Caco-2 (cell line): ENCODE data around the gene CFAP298. TPM values are rescaled to one million over a fixed set of nuclear protein-coding genes. Genes with fewer than 3 reads are reported as not detected.

Experiments
- BruUV-seq: library from RNA; stranded (reverse); fragments of 400-500 nt; replicated peaks from 2 replicates; lab custom pipeline; 2021; lab: Mats Ljungman, UMichigan
- CTCF ChIA-PET: fragments of 300-600 bp; sonication (Branson Sonifier 250); formaldehyde crosslinking; loops from one replicate; lab custom pipeline; 2022; ENCODE audit warnings: antibody characterized with exemption; lab: Charles Lee
- POLR2A ChIA-PET: fragments of 300-600 bp; sonication (Branson Sonifier 250); formaldehyde crosslinking; loops from one replicate; lab custom pipeline; 2022; ENCODE audit warnings: antibody characterized with exemption; lab: Charles Lee
- DNase-seq, 2 experiments: peaks; one replicate each; pipeline versions ENCODE4 v3.0.0 to v3.0.0-alpha.2; 2020 to 2022
- H3K27me3 ChIP-seq: replicated peaks from 2 replicates; pipeline ENCODE4 v1.6.0; 2011; ENCODE audit warnings: low read length; ENCODE audit not compliant: control insufficient read depth, insufficient read depth
- H3K36me3 ChIP-seq: 2 replicates; pipeline ENCODE4 v1.5.1; 2011; ENCODE audit warnings: low read length; ENCODE audit not compliant: control insufficient read depth, insufficient read depth
- H3K4me1 ChIP-seq: fragments of 250-450 bp; sonication (Bioruptor Pico); 2 replicates; pipeline ENCODE4 v1.5.1; 2020; ENCODE audit warnings: mild to moderate bottlenecking
- H3K4me3 ChIP-seq: 2 replicates; pipeline ENCODE4 v1.5.1; 2011; ENCODE audit warnings: low read depth, mild to moderate bottlenecking, control low read depth, low read length
- H3K9me3 ChIP-seq: fragments of 250-450 bp; sonication (Bioruptor Pico); 2 replicates; pipeline ENCODE4 v1.5.1; 2020; ENCODE audit warnings: mild to moderate bottlenecking, moderate library complexity
- H3K27ac Mint-ChIP-seq: one replicate; pipeline ENCODE4 v1.8.0; 2022; ENCODE audit warnings: mixed read lengths; ENCODE audit not compliant: unreplicated experiment
- H3K27me3 Mint-ChIP-seq: one replicate; pipeline ENCODE4 v1.8.0; 2022; ENCODE audit warnings: mixed read lengths; ENCODE audit not compliant: insufficient read depth, unreplicated experiment
- H3K36me3 Mint-ChIP-seq: one replicate; pipeline ENCODE4 v1.8.0; 2022; ENCODE audit warnings: mild to moderate bottlenecking, mixed read lengths; ENCODE audit not compliant: insufficient read depth, unreplicated experiment
- H3K4me1 Mint-ChIP-seq: one replicate; pipeline ENCODE4 v1.8.0; 2022; ENCODE audit warnings: low read depth, mixed read lengths; ENCODE audit not compliant: unreplicated experiment
- H3K4me3 Mint-ChIP-seq: one replicate; pipeline ENCODE4 v1.8.0; 2022; ENCODE audit warnings: mild to moderate bottlenecking, moderate library complexity, mixed read lengths; ENCODE audit not compliant: unreplicated experiment
- H3K9me3 Mint-ChIP-seq: one replicate; pipeline ENCODE4 v1.8.0; 2022; ENCODE audit warnings: mixed read lengths; ENCODE audit not compliant: unreplicated experiment
- CTCF ChIP-seq, 2 experiments: fragments of 200-600 bp in 1 of 2; IDR thresholded peaks; 1 replicate in 1 of 2; 2 replicates in 1 of 2; pipeline versions ENCODE4 v1.5.1 to v1.8.0; 2011 to 2022; ENCODE audit warnings: antibody characterized with exemption in 1 of 2, control low read depth in 1 of 2, inconsistent platforms in 1 of 2, low read depth in 1 of 2, low read length in 1 of 2, mild to moderate bottlenecking in 1 of 2, moderate library complexity in 1 of 2; ENCODE audit not compliant: insufficient read depth in 1 of 2, severe bottlenecking in 1 of 2, unreplicated experiment in 1 of 2
- intact Hi-C: fragments of 100-400 bp; cut with micrococcal nuclease; formaldehyde crosslinking; loops from one replicate; pipeline ENCODE4 v1.10.0; 2022; ENCODE audit not compliant: unreplicated experiment
- total RNA-seq: library from RNA; stranded (reverse); gene quantifications from 2 replicates; pipeline ENCODE4 v1.2.3, GENCODE V29; 2022

CFAP298 gene
- total RNA-seq, 1 experiment from 2014 or later: 54.5 TPM

- BruUV-seq: no TSS peak
- Mint-ChIP-seq H3K4me1 (peaks cover 10% of the 10 kb centered on the region), H3K36me3 (peaks cover 8% of the 10 kb centered on the region), H3K27me3 (no peaks in the 10 kb centered on the region), H3K9me3 (no peaks in the 10 kb centered on the region), H3K4me3 (no peak overlapping the region), H3K27ac (no peak overlapping the region)
- no peak for DNase-seq
- no peaks in the 10 kb centered on the region for H3K27me3 ChIP-seq
- no peak for TF ChIP-seq CTCF (IDR thresholded peaks at IDR 0.05; ENCODE audit: insufficient read depth in 1 of 2, low read depth in 1 of 2, low read length in 1 of 2, severe bottlenecking in 1 of 2, unreplicated experiment in 1 of 2)
- H3K36me3 ChIP-seq: no peaks in the 10 kb centered on the region
- no peaks in the 10 kb centered on the region for H3K9me3 ChIP-seq
- intact Hi-C loops: loop anchor here (1.0 to 2.0 kb wide), 2 partner anchors 25 to 160 kb away; no protein-coding TSS in a partner anchor
- peaks cover 20% of the 10 kb centered on the region for H3K4me1 ChIP-seq
- H3K4me3 ChIP-seq: no peak overlapping the region
- CTCF ChIA-PET: interaction anchor here (0.6 to 1.4 kb wide), 3 partner anchors 8 to 233 kb away, joined by 3 to 5 read pairs (median 4); no protein-coding TSS in a partner anchor
- POLR2A ChIA-PET: no interaction called here
Observed at GRCh38 chr21:32593690-32594089, 18.5 kb downstream of the CFAP298 start.

- intact Hi-C loops: loop anchor here (1.0 to 2.0 kb wide), 2 partner anchors 24 to 160 kb away; no protein-coding TSS in a partner anchor
- peak overlapping the region; percentile 52 for H3K4me3 Mint-ChIP-seq
- H3K9me3 ChIP-seq: no peaks in the 10 kb centered on the region
- no peaks in the 10 kb centered on the region for H3K9me3 Mint-ChIP-seq
- no peaks in the 10 kb centered on the region for H3K27me3 ChIP-seq
- TF ChIP-seq CTCF (IDR thresholded peaks at IDR 0.05; ENCODE audit: insufficient read depth in 1 of 2, low read depth in 1 of 2, low read length in 1 of 2, severe bottlenecking in 1 of 2, unreplicated experiment in 1 of 2): no peak
- BruUV-seq: no TSS peak
- H3K36me3 Mint-ChIP-seq: peaks cover 5% of the 10 kb centered on the region
- no peak overlapping the region for H3K4me3 ChIP-seq
- DNase-seq: peak; percentile 79 to 90
- ChIA-PET POLR2A (no interaction called here), CTCF (interaction anchor here (0.5 to 1.4 kb wide), 4 partner anchors 9 to 234 kb away, joined by 3 to 8 read pairs (median 4); no protein-coding TSS in a partner anchor)
- peaks cover 10% of the 10 kb centered on the region for H3K4me1 Mint-ChIP-seq
- H3K27me3 Mint-ChIP-seq: no peaks in the 10 kb centered on the region
- peaks cover 20% of the 10 kb centered on the region for H3K4me1 ChIP-seq
- no peak overlapping the region for H3K27ac Mint-ChIP-seq
- no peaks in the 10 kb centered on the region for H3K36me3 ChIP-seq
Observed at GRCh38 chr21:32592929-32593502, 19.2 kb downstream of the CFAP298 start.

DNA sequence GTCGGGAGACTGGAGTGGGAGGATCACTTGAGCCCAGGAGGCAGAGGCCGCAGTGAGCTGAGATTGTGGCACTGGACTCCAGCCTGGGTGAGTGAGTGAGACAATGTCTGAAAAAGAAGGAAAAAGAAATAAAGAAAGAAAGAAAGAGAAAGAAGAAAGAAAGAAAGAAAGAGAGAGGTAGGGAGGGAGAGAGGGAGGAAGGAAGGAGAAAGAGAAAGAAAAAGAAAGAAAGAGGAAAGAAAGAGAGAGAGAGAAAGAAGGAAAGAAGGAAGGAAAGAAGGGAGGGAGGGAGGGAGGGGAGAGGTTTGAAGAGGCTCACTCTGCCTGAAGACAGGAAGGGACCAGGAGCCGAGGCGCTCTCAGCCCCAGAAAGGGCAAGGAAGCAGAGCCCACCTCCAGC is 22.0 kb downstream of the CFAP298 start:
- CTCF ChIA-PET: interaction anchor here (0.7 kb wide), 1 partner anchor 111 kb away, joined by 3 read pairs; no protein-coding TSS in a partner anchor
- Mint-ChIP-seq H3K36me3 (no peaks in the 10 kb centered on the region), H3K4me1 (peaks cover 10% of the 10 kb centered on the region), H3K27ac (no peak overlapping the region), H3K27me3 (no peaks in the 10 kb centered on the region), H3K4me3 (no peak overlapping the region), H3K9me3 (no peaks in the 10 kb centered on the region)
- DNase-seq: no peak
- Histone ChIP-seq H3K36me3 (no peaks in the 10 kb centered on the region), H3K27me3 (no peaks in the 10 kb centered on the region), H3K9me3 (no peaks in the 10 kb centered on the region), H3K4me1 (peaks cover 33% of the 10 kb centered on the region), H3K4me3 (no peak overlapping the region)
- intact Hi-C loops: no loop called here
- POLR2A ChIA-PET: no interaction called here
- TF ChIP-seq CTCF (IDR thresholded peaks at IDR 0.05; ENCODE audit: insufficient read depth in 1 of 2, low read depth in 1 of 2, low read length in 1 of 2, severe bottlenecking in 1 of 2, unreplicated experiment in 1 of 2): no peak
- no TSS peak for BruUV-seq
